Measurements from ENCODE around the gene RIF1. TPM values are rescaled to one million over a fixed set of nuclear protein-coding genes. Genes with fewer than 3 reads are reported as not detected.

Gene RIF1, protein sequence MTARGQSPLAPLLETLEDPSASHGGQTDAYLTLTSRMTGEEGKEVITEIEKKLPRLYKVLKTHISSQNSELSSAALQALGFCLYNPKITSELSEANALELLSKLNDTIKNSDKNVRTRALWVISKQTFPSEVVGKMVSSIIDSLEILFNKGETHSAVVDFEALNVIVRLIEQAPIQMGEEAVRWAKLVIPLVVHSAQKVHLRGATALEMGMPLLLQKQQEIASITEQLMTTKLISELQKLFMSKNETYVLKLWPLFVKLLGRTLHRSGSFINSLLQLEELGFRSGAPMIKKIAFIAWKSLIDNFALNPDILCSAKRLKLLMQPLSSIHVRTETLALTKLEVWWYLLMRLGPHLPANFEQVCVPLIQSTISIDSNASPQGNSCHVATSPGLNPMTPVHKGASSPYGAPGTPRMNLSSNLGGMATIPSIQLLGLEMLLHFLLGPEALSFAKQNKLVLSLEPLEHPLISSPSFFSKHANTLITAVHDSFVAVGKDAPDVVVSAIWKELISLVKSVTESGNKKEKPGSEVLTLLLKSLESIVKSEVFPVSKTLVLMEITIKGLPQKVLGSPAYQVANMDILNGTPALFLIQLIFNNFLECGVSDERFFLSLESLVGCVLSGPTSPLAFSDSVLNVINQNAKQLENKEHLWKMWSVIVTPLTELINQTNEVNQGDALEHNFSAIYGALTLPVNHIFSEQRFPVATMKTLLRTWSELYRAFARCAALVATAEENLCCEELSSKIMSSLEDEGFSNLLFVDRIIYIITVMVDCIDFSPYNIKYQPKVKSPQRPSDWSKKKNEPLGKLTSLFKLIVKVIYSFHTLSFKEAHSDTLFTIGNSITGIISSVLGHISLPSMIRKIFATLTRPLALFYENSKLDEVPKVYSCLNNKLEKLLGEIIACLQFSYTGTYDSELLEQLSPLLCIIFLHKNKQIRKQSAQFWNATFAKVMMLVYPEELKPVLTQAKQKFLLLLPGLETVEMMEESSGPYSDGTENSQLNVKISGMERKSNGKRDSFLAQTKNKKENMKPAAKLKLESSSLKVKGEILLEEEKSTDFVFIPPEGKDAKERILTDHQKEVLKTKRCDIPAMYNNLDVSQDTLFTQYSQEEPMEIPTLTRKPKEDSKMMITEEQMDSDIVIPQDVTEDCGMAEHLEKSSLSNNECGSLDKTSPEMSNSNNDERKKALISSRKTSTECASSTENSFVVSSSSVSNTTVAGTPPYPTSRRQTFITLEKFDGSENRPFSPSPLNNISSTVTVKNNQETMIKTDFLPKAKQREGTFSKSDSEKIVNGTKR (N-terminal part only)
- total RNA-seq (2014; rRNA removed) (33.6 and 37.1 TPM in 2 replicates), Bru-seq, nascent RNA (percentile 88 among the genes with signal in this experiment), BruChase-seq, experiment 1, labeled RNA remaining after a 6-hour chase (percentile 91 among the genes with signal in this experiment), BruChase-seq, experiment 2, labeled RNA remaining after a 2-hour chase (percentile 91 among the genes with signal in this experiment)
- long read RNA-seq, partial matches to known transcripts = 13 of 23 reads
- long read RNA-seq, other reads (novel, unspliced or antisense) = 10 of 23 reads

GRCh38 chr2:151409601-151410484 lies at the start of gene RIF1:
Gene RIF1, plus strand, starts transcription at chr2:151409902. Its CDS starts 522 bp downstream, at chr2:151410424.
- H3F3A ChIP-seq (ENCODE audit: low read length, unreplicated experiment) = no peaks in the 10 kb centered on the region
- H3K4me1 ChIP-seq (ENCODE audit: insufficient read depth, low read length) = 0 out of 2 replicates have a peak, but pooled peaks cover 7% of the 10 kb centered on the region
- TF ChIP-seq EZH2phosphoT487 (IDR thresholded peaks at IDR 0.05; ENCODE audit: borderline replicate concordance, low read length) (no peak), CTCF (conservative IDR thresholded peaks at IDR 0.05; ENCODE audit: low read depth, low read length) (peak; percentile 56), EZH2 (IDR thresholded peaks at IDR 0.05; ENCODE audit: low read length, unreplicated experiment) (no peak)
- DNase-seq = peak; percentile 96
- ATAC-seq = peak; percentile 97
- peak within 1 kb of the TSS; percentile 77 for H3K27ac ChIP-seq (ENCODE audit: low read length)
- H3K4me2 ChIP-seq (ENCODE audit: low read length) = peak within 1 kb of the TSS; percentile 90
- no peaks in the 10 kb centered on the region for H3K9me2 ChIP-seq (replicated peaks; ENCODE audit: low read length)
- H3K27me3 ChIP-seq (ENCODE audit: low read length) = no peaks in the 10 kb centered on the region
- peaks cover 50% of the 10 kb centered on the region for H3K79me2 ChIP-seq (ENCODE audit: low read length)
- H2AFZ ChIP-seq (ENCODE audit: low read length) = peak within 1 kb of the TSS; percentile 89
- POLR2A ChIA-PET (ENCODE audit: unreplicated experiment) = interaction anchor here (0.6 kb wide), 3 partner anchors 20 to 1612 kb away, joined by 5 to 34 read pairs (median 9); partner anchors contain the start of gene RBM43
- peak within 1 kb of the TSS; percentile 99 for H3K9ac ChIP-seq (ENCODE audit: low read length)
- no peaks in the 10 kb centered on the region for H3K9me3 ChIP-seq (ENCODE audit: low read length)
- intact Hi-C loops (cut with micrococcal nuclease) = loop anchor here (2.0 to 5.0 kb wide), 2 partner anchors 119 to 148 kb away; partner anchors contain the start of gene RBM43
- H4K20me1 ChIP-seq (ENCODE audit: low read length) = no peaks in the 10 kb centered on the region; the same call in 1 of the 2 replicates
- TSS peak; percentile 43 for BruUV-seq (replicated peaks)
- H3K36me3 ChIP-seq (ENCODE audit: low read depth, low read length) = peaks cover 28% of the 10 kb centered on the region; the same call in 1 of the 2 replicates
- CTCF ChIA-PET = interaction anchor here (0.6 kb wide), 1 partner anchor 164 kb away, joined by 4 read pairs; no protein-coding TSS in a partner anchor
- peak within 1 kb of the TSS; percentile 100 for H3K4me3 ChIP-seq (ENCODE audit: low read length)

DNA sequence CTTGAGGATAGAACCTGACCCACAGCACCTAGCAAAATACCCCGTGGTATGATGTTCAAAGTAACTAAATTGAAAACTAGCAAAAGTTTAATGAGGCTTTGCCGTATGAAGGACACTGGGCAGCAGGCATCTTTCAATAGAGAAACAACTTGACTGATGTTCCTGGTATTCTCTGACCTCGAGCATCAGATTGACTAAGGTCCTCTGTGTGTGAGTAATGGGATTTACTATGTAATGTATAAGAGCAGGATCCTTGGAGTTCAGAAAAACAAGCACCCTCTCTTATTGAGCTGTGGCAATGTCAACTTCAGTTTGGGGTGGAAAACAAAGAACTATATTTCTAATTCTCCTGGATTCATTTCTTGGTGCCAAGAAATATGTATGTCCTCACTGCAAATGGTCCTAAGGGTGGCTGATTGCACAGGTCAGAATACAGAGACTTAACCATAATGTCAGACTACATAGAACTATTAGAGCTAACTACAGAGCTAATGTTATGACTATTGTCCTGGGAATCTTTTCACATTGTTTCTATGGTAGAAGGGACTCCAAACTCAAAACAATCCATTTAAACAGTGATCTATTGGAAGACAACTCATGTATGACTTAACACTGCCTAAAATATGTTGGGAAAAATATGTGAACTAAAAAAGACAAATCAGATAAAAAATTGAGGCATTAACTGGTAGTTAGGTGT lies 47.9 kb upstream of the RIF1 start:
- Histone ChIP-seq H3K4me3 (ENCODE audit: low read length) (no peak overlapping the region), H3K4me2 (ENCODE audit: low read length) (no peak overlapping the region), H3K9ac (ENCODE audit: low read length) (no peak overlapping the region), H2AFZ (ENCODE audit: low read length) (no peak overlapping the region), H3K27ac (ENCODE audit: low read length) (no peak overlapping the region), H3K36me3 (ENCODE audit: low read depth, low read length) (no peaks in the 10 kb centered on the region), H3K27me3 (ENCODE audit: low read length) (no peaks in the 10 kb centered on the region), H3K9me3 (ENCODE audit: low read length) (no peaks in the 10 kb centered on the region), H3F3A (ENCODE audit: low read length, unreplicated experiment) (no peaks in the 10 kb centered on the region), H3K4me1 (ENCODE audit: insufficient read depth, low read length) (no peaks in the 10 kb centered on the region), H3K9me2 (replicated peaks; ENCODE audit: low read length) (no peaks in the 10 kb centered on the region), H3K79me2 (ENCODE audit: low read length) (no peaks in the 10 kb centered on the region), H4K20me1 (ENCODE audit: low read length) (no peaks in the 10 kb centered on the region)
- intact Hi-C loops (cut with micrococcal nuclease) = no loop called here
- TF ChIP-seq EZH2 (IDR thresholded peaks at IDR 0.05; ENCODE audit: low read length, unreplicated experiment) = no peak
- no peak for TF ChIP-seq EZH2phosphoT487 (IDR thresholded peaks at IDR 0.05; ENCODE audit: borderline replicate concordance, low read length)
- TF ChIP-seq CTCF (conservative IDR thresholded peaks at IDR 0.05; ENCODE audit: low read depth, low read length) = no peak
- ChIA-PET POLR2A (ENCODE audit: unreplicated experiment) (no interaction called here), CTCF (no interaction called here)
- BruUV-seq (replicated peaks) = no TSS peak
- ATAC-seq = no peak
- DNase-seq = no peak

Data from PC-3 (cell line).